ENCODE data around the gene FKBP10.

Gene FKBP10

DNA sequence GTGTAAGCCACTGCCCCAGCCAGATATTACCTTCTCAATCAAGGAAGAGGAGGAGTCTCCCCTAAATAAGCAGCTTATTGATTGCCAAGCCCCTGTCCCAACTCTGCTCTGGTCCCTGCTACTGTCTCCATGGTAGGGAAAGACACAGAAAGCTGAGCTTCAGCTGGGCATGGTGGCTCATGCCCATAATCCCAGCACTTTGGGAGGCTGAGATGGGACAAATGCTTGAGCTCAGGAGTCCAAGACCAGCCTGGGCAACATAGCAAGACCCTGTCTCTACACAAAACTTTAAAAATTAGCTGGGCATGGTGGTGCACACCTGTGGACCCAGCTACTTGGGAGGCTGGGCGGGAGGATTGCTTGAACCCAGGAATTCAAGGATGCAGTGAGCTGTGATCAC lies 32.9 kb upstream of the FKBP10 start:
- no peak for DNase-seq (ENCODE audit: low read depth in 1 of 2, low spot score in 1 of 2)
- Histone ChIP-seq H3K27me3 (ENCODE audit: insufficient read depth, poor library complexity, severe bottlenecking) (no peaks in the 10 kb centered on the region), H3K27ac (replicated peaks) (no peak overlapping the region), H3K4me3 (replicated peaks; ENCODE audit: insufficient read depth, low read length) (no peak overlapping the region)
- TF ChIP-seq SPI1 (IDR thresholded peaks at IDR 0.05; ENCODE audit: borderline replicate concordance, low read depth) (no peak), POLR2AphosphoS5 (IDR thresholded peaks at IDR 0.05; ENCODE audit: low read depth) (no peak), GABPA (IDR thresholded peaks at IDR 0.05; ENCODE audit: low read depth) (no peak)
- TF ChIP-seq, protein P1, sequence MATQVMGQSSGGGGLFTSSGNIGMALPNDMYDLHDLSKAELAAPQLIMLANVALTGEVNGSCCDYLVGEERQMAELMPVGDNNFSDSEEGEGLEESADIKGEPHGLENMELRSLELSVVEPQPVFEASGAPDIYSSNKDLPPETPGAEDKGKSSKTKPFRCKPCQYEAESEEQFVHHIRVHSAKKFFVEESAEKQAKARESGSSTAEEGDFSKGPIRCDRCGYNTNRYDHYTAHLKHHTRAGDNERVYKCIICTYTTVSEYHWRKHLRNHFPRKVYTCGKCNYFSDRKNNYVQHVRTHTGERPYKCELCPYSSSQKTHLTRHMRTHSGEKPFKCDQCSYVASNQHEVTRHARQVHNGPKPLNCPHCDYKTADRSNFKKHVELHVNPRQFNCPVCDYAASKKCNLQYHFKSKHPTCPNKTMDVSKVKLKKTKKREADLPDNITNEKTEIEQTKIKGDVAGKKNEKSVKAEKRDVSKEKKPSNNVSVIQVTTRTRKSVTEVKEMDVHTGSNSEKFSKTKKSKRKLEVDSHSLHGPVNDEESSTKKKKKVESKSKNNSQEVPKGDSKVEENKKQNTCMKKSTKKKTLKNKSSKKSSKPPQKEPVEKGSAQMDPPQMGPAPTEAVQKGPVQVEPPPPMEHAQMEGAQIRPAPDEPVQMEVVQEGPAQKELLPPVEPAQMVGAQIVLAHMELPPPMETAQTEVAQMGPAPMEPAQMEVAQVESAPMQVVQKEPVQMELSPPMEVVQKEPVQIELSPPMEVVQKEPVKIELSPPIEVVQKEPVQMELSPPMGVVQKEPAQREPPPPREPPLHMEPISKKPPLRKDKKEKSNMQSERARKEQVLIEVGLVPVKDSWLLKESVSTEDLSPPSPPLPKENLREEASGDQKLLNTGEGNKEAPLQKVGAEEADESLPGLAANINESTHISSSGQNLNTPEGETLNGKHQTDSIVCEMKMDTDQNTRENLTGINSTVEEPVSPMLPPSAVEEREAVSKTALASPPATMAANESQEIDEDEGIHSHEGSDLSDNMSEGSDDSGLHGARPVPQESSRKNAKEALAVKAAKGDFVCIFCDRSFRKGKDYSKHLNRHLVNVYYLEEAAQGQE (IDR thresholded peaks at IDR 0.05; ENCODE audit: insufficient replicate concordance, low read depth) = no peak
- TF ChIP-seq, protein P2, sequence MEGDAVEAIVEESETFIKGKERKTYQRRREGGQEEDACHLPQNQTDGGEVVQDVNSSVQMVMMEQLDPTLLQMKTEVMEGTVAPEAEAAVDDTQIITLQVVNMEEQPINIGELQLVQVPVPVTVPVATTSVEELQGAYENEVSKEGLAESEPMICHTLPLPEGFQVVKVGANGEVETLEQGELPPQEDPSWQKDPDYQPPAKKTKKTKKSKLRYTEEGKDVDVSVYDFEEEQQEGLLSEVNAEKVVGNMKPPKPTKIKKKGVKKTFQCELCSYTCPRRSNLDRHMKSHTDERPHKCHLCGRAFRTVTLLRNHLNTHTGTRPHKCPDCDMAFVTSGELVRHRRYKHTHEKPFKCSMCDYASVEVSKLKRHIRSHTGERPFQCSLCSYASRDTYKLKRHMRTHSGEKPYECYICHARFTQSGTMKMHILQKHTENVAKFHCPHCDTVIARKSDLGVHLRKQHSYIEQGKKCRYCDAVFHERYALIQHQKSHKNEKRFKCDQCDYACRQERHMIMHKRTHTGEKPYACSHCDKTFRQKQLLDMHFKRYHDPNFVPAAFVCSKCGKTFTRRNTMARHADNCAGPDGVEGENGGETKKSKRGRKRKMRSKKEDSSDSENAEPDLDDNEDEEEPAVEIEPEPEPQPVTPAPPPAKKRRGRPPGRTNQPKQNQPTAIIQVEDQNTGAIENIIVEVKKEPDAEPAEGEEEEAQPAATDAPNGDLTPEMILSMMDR (IDR thresholded peaks at IDR 0.05; ENCODE audit: insufficient read depth, low read length) = no peak

GRCh38 chr17:41781404-41782110 lies 31.2 kb upstream of the FKBP10 start:
- Histone ChIP-seq H3K27me3 (ENCODE audit: insufficient read depth, poor library complexity, severe bottlenecking) (no peaks in the 10 kb centered on the region), H3K4me3 (replicated peaks; ENCODE audit: insufficient read depth, low read length) (no peak overlapping the region), H3K27ac (replicated peaks) (no peak overlapping the region)
- no peak for DNase-seq (ENCODE audit: low read depth in 1 of 2, low spot score in 1 of 2)
- no peak for TF ChIP-seq SPI1 (IDR thresholded peaks at IDR 0.05; ENCODE audit: borderline replicate concordance, low read depth)
- TF ChIP-seq GABPA (IDR thresholded peaks at IDR 0.05; ENCODE audit: low read depth) = no peak
- TF ChIP-seq, protein P1 (IDR thresholded peaks at IDR 0.05; ENCODE audit: insufficient replicate concordance, low read depth) = no peak
- TF ChIP-seq, protein P2 (IDR thresholded peaks at IDR 0.05; ENCODE audit: insufficient read depth, low read length) = no peak
- TF ChIP-seq POLR2AphosphoS5 (IDR thresholded peaks at IDR 0.05; ENCODE audit: low read depth) = no peak

DNA sequence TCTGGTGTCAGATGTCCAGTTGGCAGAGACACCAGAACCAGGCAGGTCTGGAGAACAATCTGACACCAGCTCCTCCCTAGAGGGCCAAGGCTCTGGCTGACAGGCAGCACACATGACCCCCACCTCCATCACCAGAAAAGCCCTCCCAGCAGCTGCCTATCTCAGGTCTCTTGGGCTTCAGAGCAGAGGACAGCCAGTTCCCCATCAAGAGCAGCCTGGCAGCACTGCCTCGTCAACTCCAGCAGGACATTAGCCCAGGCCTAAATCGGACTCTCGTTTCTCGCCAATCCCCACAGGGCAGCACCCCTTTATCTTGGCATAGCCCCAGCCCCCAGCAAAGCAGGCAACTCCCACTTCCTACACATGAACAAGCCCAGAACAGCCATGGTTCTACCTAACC lies 30.7 kb upstream of the FKBP10 start:
- H3K27ac ChIP-seq (replicated peaks) = no peak overlapping the region

More for the DNA sequence above, 30.7 kb upstream of the FKBP10 start:
- no peak overlapping the region for H3K4me3 ChIP-seq (replicated peaks; ENCODE audit: insufficient read depth, low read length)
- no peaks in the 10 kb centered on the region for H3K27me3 ChIP-seq (ENCODE audit: insufficient read depth, poor library complexity, severe bottlenecking)
- DNase-seq (ENCODE audit: low read depth in 1 of 2, low spot score in 1 of 2) = no peak
- TF ChIP-seq GABPA (IDR thresholded peaks at IDR 0.05; ENCODE audit: low read depth) (no peak), POLR2AphosphoS5 (IDR thresholded peaks at IDR 0.05; ENCODE audit: low read depth) (no peak), SPI1 (IDR thresholded peaks at IDR 0.05; ENCODE audit: borderline replicate concordance, low read depth) (no peak)
- TF ChIP-seq, protein P2 (IDR thresholded peaks at IDR 0.05; ENCODE audit: insufficient read depth, low read length) = no peak
- TF ChIP-seq, protein P1 (IDR thresholded peaks at IDR 0.05; ENCODE audit: insufficient replicate concordance, low read depth) = no peak
